GM19328 (cell line): Measurements from ENCODE around the gene CROCC2.

Experiments
- ATAC-seq: cut with Tn5 transposase; IDR thresholded peaks from one replicate; pipeline ENCODE4 v1.9.1; 2021; ENCODE audit warnings: mild to moderate bottlenecking, moderate library complexity; ENCODE audit not compliant: unreplicated experiment

CROCC2 gene

GRCh38 chr2:240983361-240983995, 77.3 kb downstream of the CROCC2 start:
- ATAC-seq: no peak

GRCh38 chr2:240983996-240984498, 77.9 kb downstream of the CROCC2 start:
- ATAC-seq: no peak

- no peak for ATAC-seq
These were observed 80.0 kb downstream of the CROCC2 start for GRCh38 chr2:240985881-240986786.

- ATAC-seq: no peak
These were observed 80.8 kb downstream of the CROCC2 start for GRCh38 chr2:240986787-240987411.

DNA sequence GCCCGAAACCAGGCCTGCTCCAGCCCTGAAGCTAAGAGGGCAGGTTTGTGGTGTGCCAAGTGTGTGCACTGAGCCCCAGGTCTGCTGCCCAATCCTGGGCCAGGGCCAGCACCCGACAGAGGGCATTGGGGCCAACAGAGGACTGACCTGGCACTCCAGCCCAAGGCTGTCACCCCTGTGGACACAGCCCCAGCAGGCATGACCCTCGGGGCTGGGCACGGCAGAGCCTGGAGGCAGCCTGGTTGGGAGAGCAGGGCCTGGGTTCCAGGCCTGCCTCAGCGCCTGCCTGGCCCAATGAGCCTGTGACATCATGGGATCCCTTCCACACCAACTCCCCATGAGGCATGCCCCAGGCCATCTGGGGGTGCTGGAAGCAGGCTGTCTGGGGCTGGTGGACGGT, 81.5 kb downstream of the CROCC2 start:
- ATAC-seq: no peak

- ATAC-seq: no peak
These were observed 82.0 kb downstream of the CROCC2 start for GRCh38 chr2:240988146-240988545.

DNA sequence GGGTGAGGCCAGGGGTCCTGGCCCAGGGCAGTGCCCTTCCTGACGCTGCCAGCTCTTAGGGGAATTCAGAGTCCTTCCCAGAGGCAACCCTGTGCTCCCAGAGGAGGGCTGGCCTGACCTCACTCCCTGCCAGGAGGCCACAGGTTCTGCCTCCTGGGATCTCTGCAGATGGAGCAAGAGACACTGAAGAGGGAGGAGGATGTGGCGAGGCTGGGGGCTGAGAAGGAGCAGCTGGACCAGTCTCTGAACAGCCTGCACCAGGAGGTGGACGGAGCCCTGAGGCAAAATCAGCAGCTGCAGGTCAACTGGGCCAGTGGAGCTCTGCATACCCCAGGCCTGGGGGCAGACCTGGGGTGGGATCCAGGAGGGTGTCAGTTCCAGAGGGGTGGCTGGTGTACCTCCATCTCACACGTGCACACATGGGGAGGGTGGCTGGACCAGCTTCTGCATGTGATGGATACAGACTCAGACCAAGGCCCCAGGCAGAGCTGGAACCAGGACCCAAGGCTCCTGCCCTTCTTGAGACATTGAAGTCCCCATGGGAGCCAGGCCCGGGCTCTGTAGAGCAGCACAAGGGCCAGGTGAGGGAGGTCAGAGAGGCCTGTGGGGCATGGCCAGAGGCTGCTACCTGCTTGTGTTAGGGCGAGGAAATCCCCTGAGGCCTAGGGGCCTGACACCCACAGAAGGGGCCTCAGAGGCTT, 82.6 kb downstream of the CROCC2 start:
- no peak for ATAC-seq

GRCh38 chr2:240989451-240990265, 83.5 kb downstream of the CROCC2 start:
- ATAC-seq: no peak

DNA sequence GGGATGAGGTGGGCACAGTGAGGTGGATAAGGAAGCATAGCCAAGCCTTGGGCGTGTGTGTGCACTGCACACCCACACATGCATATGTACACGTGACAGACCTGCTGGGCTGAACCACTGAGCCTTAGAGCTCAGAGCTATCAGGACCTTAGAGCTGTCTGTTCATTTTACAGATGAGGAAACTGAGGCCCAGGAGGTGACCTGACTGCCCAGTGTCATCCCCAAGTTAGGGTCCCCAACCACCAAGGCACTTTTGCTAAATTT, 84.1 kb downstream of the CROCC2 start:
- no peak for ATAC-seq

DNA sequence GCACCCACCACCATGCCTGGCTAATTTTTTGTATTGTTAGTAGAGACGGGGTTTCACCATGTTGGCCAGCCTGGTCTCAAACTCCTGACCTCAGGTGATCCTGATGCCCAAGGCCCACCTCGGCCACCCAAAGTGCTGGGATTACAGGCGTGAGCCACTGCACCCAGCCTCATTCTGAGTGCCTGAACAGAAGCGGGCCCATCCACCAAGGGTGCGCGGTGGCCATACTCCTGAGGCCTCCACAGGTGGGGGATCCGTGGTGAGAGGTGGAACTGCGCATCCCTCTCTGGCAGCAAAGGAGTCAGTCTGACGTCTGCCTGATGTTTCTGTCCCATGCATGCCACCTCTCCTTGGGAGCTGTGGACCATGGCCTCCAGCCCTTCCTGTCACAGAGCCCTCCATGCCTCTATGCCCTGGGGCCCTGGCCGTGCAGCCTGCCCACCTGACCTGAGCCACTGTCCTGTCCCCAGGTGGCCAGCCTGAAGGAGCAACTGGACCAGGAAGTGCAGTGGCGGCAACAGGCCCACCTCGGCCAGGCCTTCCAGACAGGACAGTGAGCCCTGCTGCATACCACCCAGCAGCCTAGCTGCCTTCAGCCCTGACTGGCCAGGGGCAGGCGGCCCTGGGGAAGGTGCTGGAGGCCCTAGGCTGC, 84.7 kb downstream of the CROCC2 start:
- ATAC-seq: no peak

- ATAC-seq: no peak
These were observed 85.5 kb downstream of the CROCC2 start for GRCh38 chr2:240991378-240992263.

GRCh38 chr2:240992572-240993291, 86.6 kb downstream of the CROCC2 start:
- no peak for ATAC-seq

DNA sequence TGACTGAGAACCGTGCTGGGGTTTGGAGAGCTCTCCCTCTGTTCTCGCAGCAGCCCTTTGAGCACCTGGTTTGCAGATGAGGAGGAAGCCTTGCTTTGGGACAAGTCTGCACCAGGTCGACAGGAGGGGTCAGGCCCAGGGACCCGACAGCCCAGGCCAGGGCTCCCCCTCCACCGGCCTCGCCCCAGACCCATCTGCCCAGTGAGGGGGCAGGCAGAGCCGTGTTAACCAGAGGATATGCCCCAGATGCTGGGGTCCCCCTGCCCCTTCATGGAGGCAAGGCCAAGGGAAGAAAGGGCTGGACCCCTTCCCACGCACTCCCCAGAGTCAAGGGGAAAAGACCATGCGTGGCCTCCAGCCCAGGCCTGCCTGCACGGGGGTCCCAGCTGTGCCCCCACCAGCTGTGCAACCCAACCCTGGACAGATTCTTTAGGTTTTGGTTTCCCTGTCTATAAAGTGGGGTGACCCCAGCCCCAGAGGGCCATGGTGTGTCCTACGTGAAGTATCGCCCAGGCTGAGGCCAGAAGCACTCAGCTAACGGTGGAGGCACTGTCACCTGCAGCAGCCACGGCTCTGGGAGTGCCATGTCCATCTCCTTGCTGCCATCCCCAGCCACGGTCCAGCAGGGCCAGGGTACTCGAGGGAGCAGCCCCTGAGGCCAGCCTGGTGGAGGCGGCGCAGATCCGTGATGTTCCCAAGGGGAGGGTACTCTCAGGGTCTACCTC, 87.5 kb downstream of the CROCC2 start:
- no peak for ATAC-seq

- ATAC-seq: no peak
These were observed 88.2 kb downstream of the CROCC2 start for GRCh38 chr2:240994171-240994896.

- no peak for ATAC-seq
These were observed 89.2 kb downstream of the CROCC2 start for GRCh38 chr2:240995041-240996021.
